HG03280 (cell line): ENCODE data around the gene HOXC6.
"Not testable (repeated sequence)": the region's sequence is repeated elsewhere in the genome, so short reads cannot be mapped to it uniquely, and the experiment has no call there.

Experiments
- ATAC-seq: cut with Tn5 transposase; IDR thresholded peaks from one replicate; pipeline ENCODE4 v1.9.1; 2021; ENCODE audit warnings: mild to moderate bottlenecking, moderate library complexity; ENCODE audit not compliant: unreplicated experiment

HOXC6 gene

DNA sequence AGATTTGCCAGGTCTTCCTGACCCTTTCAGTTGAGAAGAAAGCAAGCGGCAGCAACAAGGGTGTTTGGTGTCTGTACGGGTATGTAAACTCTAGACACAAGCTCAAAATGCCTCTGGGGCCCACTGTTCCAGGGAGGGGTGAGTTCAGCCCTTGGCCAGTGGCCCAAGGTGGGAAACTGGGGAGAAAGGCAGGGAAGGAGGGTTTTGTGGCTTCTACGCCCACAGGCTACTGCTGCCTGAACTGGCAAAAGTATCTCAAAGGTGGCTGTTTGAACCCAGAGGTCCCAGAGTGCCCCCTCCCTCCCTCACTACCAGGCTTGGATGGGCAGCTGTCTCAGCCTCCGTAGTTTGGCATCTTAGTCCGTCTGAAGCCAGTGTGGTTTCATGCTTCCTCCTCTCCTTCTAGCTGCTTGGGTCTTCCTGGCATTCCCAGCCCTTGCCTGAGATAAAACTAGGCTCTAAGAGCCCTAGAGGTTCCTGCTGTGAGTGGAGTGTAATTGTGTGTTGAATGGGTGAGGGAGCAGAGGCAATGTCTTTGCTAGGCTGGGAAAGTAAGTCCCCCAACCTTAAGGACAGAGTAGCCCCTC, 10.1 kb downstream of the HOXC6 start:
- no peak for ATAC-seq

DNA sequence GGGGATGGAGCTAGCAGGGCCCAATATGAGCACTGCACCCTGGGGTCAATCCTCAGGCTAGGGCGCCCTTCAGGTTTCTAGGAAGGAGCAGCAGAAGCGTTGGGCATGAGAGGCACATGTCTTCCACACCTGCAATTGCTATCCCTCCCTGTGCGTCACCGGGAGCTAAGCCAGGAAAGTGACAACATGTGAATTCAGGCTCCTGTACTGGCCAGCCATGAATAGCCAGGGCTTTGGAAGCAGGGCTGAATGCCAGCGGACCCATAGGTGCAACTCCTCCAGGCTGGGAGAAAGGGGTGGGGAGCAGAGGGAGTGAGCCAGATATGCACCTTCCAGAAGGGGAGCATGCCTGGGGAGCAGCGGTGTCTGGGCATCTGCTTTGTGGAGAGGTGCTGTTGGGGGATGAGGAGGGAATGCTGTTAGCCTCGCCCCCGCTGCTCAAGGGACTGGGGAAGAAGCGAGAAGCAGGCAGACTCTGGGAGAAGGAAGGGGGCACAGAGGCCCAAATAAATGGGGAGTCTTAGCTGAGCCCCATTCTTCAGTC, 10.7 kb downstream of the HOXC6 start:
- no peak for ATAC-seq

- ATAC-seq = no peak
Measured at GRCh38 chr12:54039417-54040147, 11.3 kb downstream of the HOXC6 start.

- no peak for ATAC-seq
Measured at GRCh38 chr12:54040148-54040494, 11.9 kb downstream of the HOXC6 start.

GRCh38 chr12:54040648-54041047, 12.4 kb downstream of the HOXC6 start:
- no peak for ATAC-seq

- no peak for ATAC-seq
Measured at GRCh38 chr12:54041097-54041690, 13.0 kb downstream of the HOXC6 start.

- ATAC-seq = not testable (repeated sequence)
Measured at GRCh38 chr12:54042033-54042432, 13.8 kb downstream of the HOXC6 start.

DNA sequence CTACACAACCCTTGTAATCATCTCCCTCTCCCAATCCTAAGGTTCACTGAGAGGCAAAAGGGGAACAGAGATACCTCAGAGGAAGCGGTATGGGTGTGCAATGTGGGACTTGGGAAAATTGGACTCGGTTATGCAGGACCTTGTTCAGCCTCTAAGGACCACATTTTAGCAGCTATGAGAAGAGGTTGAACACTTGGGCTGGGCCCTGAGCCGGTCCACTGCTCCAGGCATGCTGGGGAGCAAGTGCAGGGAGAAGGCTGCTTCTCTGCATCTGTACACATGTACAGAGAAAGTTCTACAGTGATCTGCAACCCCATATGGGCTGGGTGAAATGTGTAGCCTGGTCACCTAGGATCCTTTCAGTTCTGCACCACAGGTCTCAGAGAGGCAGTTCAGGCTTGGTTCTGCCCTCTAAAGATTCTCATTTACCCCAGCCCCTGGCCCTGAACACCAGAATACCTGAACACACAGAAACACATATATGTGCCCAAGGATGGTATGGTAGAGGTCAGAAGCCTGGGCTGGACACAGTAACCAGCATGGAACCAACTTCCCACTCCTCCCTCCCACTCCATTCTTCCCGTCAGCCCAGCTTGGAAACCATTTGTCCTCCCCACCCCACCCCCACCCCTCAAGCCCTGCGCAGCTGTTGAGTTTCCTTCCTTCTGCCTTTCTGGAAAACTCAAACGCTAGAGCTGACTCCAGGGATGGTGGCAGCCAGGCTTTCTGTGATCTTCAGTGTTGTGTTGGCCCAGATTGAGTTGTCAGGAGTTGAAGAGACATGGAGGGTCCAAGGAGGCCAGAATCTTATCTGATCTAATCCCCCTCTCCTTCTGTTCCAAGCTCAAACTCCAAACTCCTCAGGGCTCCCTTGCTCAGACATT, 15.0 kb downstream of the HOXC6 start:
- no peak for ATAC-seq

DNA sequence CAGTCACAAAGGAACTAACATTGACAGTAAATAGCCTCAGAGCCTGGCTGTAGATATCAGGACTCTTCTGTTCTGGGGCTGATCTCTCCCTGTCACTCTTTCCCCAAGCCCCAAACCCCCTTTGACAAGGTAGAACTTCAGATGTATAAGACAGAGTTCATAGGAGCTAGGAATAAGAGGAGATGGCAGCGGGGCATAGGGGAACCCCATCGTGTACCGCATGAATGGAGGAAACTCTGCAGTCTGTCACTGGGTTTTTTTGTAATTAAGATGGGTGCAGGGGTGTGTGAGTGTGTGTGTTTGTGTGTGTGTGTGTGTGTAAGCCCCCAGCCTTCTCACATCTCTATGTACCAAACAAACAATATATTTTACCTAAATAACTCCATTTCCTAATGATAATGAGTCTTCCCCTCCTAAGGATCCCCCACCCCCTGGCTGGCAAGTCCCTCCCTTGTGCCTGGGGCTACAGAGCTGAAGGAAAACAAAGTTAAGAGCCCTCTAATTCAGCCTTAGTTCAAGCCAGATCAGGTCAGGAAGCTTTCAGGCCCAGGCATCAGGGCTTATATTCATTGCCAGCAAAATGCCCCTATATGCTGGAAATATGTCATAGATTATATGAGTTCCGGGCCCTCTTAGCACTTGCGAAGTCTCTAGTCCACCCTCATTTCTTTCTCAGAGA, 16.3 kb downstream of the HOXC6 start:
- ATAC-seq = no peak

GRCh38 chr12:54045401-54045800, 17.2 kb downstream of the HOXC6 start:
- no peak for ATAC-seq

DNA sequence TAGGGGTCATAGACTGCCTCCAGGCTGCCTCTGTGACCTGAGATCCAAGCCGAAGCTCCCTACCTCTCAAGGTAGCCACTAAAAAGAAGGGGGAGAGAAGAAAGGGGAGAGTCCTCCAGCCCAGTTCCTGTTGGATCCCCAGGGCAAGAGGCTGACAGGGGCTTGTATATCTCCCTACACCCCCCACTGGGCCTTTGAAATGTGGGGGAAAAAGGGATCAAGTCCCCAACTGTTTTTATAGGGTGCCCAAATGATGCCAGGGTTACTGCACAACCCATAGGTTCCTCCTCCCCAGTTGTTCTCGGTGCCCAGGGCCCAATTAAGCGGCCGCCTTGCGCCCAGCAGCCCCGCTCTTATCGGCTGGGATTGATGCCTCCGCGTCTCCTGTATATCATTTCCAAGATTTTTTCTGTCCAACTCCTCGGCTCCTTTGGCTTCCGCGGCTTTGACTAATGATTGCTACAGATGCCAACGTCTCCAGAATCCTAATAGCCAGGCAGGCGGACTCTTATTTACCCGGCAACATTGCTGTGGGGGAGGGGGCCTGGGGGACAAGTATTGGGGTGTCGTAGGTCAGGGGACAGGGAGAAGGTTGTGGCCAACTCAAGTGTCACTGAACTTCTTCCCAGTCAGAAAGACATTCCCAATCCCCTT, 17.8 kb downstream of the HOXC6 start:
- ATAC-seq = no peak

GRCh38 chr12:54046809-54047159, 18.5 kb downstream of the HOXC6 start:
- ATAC-seq = no peak

DNA sequence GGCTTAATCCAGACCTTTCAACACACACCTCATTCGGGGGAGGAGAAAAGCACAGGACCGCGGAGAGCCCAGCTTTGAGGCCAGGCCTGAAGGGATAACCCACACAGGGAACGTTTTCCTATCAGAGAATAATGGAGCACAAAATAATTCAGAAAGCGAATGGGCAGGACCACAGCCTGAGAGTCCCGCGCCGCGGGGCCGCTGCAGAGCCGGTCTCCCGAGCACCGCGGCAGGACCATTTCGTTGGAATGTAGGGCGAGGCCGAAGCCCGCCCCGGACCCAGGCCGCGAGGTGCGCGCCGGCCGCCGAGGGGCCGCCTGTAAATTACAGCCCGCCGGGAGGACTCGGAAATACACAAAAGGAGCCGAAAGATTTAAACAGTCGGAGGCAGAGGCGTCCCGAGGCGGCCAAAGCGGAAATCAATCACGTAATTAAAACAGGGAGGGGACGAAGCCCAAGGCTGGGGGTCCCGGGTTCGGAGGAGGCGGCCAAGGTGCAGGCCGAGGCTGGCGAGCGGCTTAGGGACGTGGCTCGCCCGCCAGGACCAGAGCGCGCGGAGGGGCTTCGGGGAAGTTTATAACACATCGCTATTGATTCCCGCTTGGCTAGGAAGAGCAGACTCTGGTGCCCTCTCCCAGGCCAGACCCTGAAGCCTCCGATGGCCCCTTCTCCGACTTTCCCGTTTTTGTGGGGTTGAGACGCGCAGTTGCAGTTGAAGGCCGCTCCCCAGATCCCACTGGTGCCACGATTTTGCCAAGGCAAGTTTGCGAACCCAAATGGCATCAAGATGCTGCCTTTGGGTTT, 19.1 kb downstream of the HOXC6 start:
- no peak for ATAC-seq

- no peak for ATAC-seq
Measured at GRCh38 chr12:54047964-54048303, 19.7 kb downstream of the HOXC6 start.

DNA sequence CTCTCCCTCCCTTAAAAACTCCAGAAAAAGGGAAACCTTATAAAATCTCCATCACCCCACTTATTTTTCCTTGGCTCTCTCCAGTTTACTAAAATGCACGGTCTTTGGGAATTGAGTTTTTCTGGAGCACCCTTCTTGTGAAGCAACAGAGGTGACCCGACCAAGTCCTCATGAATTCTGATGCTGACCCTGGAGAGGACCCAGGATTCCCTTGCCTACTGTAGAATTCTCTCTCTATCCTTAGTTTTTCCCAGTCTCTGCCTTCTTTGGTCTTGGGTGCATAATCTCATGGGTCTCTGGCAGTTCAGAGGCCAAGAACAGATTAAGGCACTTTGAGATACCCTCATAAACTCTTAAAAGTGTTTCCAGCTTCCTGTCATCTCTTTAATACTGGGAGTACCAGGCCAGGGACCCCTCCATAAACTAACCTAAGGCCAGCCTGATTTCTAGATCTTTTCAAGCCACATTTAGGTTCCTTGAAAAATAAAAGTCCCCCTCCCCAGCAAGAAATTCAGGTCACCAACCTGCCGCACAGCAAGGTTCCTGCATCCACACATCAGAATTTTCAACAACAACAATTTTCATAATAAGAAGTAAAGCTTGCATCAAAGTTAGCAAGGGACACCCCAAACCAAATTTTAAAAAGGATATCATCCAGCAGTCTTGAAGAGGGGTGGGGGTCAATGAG, 20.3 kb downstream of the HOXC6 start:
- ATAC-seq = no peak

GRCh38 chr12:54049108-54049507, 20.9 kb downstream of the HOXC6 start:
- no peak for ATAC-seq

- no peak for ATAC-seq
Measured at GRCh38 chr12:54050482-54050810, 22.2 kb downstream of the HOXC6 start.

DNA sequence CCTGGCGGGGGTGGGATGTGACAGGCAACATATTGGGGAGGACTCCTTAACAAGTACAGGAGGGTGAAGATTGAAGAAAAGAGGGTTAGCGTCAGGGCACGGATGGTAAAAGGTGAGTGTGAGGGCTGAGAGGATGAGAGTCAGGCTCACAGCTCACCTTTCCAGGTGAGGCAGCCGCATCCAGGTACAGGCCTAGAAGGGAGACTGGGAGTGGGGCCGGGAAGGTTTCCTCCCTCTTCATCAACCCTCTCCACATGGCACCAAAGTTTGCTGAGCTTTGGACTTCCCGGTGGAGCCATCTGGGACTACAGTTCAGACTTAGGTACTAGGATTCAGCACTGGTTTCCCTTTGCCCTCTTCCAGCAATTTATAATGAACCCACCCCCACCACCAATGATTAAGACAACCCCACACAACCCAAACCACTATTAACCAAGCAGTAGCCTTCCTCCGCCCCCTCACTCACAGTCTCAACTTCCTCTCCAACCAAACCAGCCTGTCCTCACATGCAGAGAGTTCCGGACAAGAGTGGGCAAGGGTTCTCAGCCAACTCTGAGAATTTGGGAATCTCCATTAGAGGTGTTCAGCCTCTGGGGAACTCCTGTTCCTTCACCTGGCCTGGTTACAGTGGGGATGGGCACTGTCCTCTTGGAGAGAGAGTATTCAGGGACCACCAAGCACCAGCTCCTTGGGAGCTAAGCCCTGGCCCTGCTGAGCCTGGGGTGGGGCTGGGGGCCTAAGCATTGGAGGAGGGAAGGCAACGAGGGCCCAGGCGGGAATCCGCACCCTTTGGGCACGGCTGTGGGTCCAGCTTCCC, 23.0 kb downstream of the HOXC6 start:
- ATAC-seq = no peak
